GM21619 (cell line): Measurements from ENCODE around the gene MYL9.

ENCODE experiments used
- ATAC-seq: cut with Tn5 transposase; IDR thresholded peaks from one replicate; pipeline ENCODE4 v1.9.1; 2021; ENCODE audit not compliant: unreplicated experiment

Gene MYL9

DNA sequence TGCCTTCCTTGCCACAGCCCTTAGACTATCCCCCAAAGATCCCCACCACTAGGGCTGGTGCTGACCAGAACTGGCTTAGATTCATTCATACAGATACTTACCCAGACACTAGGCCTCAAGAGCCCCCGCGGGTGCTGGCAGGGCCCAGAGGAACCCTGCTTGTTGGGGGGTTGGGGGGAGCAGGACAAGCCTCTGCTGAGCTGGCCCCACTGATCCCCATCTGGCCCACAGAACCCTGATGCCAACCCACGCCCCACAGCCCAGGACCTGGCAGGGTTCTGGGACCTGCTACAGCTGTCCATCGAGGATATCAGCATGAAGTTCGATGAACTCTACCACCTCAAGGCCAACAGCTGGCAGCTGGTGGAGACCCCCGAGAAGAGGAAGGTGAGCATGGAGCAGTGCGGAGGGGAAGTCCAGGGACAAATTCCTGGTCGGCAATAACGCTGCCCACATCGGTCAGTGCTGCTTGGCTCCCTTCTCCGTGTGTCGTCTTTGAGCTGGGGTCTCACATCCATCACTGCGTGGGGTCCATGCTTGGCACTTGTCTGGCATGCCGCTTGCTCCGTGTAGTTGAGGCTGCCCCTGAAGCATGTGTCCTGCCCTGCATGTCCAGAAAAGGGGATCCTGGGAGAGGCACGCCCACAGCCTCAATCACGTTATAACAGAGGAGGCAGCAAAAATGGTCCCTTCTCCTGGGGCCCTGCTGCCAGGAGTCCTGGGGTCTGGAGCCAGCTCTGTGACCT lies 15.5 kb upstream of the MYL9 start:
- ATAC-seq: no peak

GRCh38 chr20:36526521-36527011 lies 14.8 kb upstream of the MYL9 start:
- no peak for ATAC-seq

- no peak for ATAC-seq
Observed at GRCh38 chr20:36527331-36528125, 13.8 kb upstream of the MYL9 start.

- ATAC-seq: no peak
Observed at GRCh38 chr20:36528176-36528874, 13.0 kb upstream of the MYL9 start.

DNA sequence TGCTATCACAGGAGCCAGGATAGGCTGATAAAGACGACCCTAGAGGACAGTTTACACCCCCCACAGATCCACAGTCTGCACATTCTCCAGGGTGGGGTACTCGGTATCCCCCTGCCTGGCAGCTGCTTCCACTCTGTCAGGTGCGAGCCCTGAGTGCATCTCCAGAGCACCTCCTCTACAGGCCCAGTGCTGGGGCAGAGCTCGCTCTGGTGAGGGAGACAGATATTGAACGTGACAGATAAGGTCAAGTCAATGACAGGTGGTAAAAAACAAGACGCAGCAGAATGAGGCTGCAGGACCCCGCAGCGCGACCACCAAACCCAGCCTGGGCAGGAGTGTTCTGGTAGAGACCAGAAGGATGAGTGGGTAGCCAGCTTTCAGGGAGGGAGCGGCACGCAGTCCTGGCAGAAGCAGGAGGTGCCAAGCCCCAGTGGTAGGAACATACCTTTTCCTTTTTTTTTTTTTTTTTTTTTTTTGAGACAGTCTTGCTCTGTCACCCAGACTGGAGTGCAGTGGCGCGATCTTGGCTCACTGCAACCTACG lies 12.4 kb upstream of the MYL9 start:
- no peak for ATAC-seq

- no peak for ATAC-seq
Observed at GRCh38 chr20:36532388-36532787, 8.9 kb upstream of the MYL9 start.

GRCh38 chr20:36532822-36533221 lies 8.5 kb upstream of the MYL9 start:
- no peak for ATAC-seq

GRCh38 chr20:36538026-36538722 lies 3.1 kb upstream of the MYL9 start:
- no peak for ATAC-seq

DNA sequence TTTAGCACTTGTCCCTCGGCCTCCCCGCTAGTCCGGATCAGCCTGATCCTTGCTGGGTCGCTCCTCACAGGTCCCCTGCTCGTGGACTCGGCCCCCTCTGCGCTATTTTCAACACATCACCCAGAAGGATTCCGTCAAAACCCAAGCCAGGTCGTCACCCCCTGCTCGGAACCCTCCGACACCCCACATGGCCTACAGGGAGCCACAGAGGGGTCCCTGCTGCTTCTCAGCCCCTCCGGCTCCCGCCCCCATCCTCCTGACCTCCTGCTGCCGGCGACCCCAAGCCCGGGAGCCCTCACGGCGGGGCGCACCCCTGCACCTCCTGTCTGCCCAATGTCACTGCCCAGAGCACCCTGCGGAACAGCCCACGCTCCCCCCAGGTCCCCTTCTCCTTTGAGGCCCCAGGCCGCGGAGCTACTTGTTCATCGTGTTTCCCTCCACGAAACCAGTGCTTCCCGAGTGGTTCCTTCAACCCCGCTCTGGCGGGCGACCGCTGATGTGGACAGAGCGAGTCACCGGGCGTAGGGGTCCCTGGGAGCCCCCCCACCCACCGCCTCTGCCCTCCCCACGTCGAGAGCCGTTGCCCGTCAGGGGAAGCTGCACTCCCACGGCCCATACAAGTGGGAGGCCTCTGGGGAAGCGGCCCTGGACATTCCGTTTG lies 638 bp upstream of the MYL9 start:
- no peak for ATAC-seq

GRCh38 chr20:36541768-36542488 lies 609 bp downstream of the MYL9 start:
- ATAC-seq: no peak

- ATAC-seq: no peak
Observed at GRCh38 chr20:36542516-36543183, 1.3 kb downstream of the MYL9 start.

- ATAC-seq: no peak
Observed at GRCh38 chr20:36543184-36544133, 2.1 kb downstream of the MYL9 start.

GRCh38 chr20:36544134-36545018 lies 3.1 kb downstream of the MYL9 start:
- ATAC-seq: no peak

DNA sequence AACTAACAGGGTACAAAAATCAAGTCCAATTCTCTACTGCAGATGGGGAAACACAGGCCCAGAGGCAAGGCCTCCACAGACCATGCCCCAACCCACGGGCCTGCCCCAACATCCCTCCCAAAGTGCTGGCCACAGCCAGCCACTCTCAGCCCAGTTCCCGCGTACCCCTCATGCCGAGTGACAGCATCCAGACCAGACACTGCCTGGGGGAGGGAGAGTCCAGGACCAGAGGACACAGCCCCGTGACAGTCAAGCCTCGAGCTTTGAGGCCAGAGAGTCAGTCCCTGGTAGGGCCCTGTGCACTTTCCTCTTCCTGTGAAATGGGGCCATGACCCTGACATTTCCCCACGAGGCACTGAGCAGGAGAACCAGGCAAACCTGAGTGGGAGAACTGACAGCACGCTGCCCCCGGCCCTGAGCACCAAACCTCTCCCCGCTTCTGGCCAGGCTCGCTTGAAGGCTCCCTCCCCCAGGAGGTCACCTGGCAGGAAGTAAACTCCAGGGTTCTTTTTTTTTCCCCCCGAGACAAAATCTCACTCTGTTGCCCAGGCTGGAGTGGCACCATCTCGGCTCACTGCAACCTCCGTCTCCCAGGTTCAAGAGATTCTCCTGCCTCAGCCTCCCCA lies 4.9 kb downstream of the MYL9 start:
- no peak for ATAC-seq

DNA sequence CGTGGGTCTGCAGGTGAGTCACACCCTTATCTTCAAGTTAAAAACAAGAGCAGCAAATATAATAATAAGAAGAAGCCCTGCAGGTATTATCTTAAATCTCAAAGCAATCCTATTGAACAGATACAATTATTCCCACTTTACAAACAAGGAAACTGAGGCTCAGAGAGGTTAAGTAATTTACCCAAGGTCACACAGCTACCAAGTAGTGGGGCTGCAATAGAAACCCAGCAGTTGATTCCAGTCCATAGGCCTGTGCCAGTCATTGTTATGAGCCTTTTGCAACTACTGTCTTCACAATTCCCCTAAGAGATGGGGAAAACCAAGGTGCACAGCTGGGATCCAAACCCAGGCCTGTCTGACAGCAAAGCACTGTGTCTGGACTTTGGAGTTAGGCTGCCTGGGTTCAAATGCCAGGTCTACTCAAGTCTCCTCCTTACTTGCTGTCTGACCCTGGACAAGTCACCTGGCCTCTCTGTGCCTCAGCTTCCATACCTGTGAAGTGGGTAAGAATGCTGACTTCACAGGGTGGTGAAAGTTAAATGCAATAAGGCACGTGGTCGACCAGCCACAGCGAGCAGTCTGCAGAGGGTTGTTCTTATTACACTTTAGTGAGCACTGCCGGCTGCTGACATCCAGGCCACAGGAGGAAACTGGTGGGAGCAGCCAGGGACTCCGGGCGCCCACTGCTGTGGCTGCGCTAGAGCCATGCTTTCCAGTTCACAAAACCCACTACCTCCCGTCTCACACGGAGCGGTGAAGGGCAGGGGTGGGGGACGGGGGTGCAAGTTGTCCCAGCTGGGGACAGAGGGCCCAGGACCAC lies 6.1 kb downstream of the MYL9 start:
- ATAC-seq: no peak

DNA sequence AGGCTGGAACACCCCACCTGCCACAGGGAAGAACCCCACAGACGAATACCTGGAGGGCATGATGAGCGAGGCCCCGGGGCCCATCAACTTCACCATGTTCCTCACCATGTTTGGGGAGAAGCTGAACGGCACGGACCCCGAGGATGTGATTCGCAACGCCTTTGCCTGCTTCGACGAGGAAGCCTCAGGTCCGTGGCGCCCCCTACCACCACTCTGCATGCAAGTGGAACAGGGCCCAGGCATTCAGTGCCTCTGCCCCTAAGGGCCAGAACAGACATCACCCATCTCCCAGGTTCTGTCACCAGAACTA lies 6.6 kb downstream of the MYL9 start:
- ATAC-seq: no peak
